Natural killer cell (primary cell): ENCODE measurements around the gene DMBT1. TPM values are rescaled to one million over a fixed set of nuclear protein-coding genes. Genes with fewer than 3 reads are reported as not detected.
A peak's percentile ranks its signal among the peaks of the same experiment; 100 is the strongest.

Experiments used
- ATAC-seq, 3 donors: fragments of 150-1000 bp in 2 of 3; fragments of 200-7000 bp in 1 of 3; cut with Tn5 transposase; 1 replicate in 1 of 3; 2 replicates in 2 of 3; pipeline ENCODE4 v1.10.0; 2021; ENCODE audit warnings: mild to moderate bottlenecking in 2 of 3, moderate library complexity in 2 of 3
- DNase-seq, 2 donors: peaks; one replicate each; pipeline versions ENCODE4 v3.0.0 to v3.0.0-alpha.2; 2013 to 2021; ENCODE audit warnings: mixed read lengths in 1 of 2
- H3K27ac ChIP-seq: one replicate; pipeline ENCODE4 v1.5.1; 2013; ENCODE audit warnings: mild to moderate bottlenecking, low read length
- H3K27me3 ChIP-seq: one replicate; pipeline ENCODE4 v1.6.1; 2013; ENCODE audit warnings: low read length; ENCODE audit not compliant: control insufficient read depth, insufficient read depth
- H3K36me3 ChIP-seq: one replicate; pipeline ENCODE4 v1.6.1; 2013; ENCODE audit warnings: low read length; ENCODE audit not compliant: control insufficient read depth, insufficient read depth
- H3K4me1 ChIP-seq: one replicate; pipeline ENCODE4 v1.6.1; 2013; ENCODE audit warnings: low read length; ENCODE audit not compliant: control insufficient read depth, insufficient read depth
- H3K4me3 ChIP-seq: one replicate; pipeline ENCODE4 v1.5.1; 2013; ENCODE audit warnings: low read length
- H3K9me3 ChIP-seq: one replicate; pipeline ENCODE4 v1.6.1; 2013; ENCODE audit warnings: low read length; ENCODE audit not compliant: control insufficient read depth, insufficient read depth
- H3K27ac Mint-ChIP-seq, 2 donors: one replicate each; pipeline ENCODE4 v1.8.0; 2022; ENCODE audit warnings: mild to moderate bottlenecking in 2 of 2, mixed read lengths in 2 of 2, moderate library complexity in 1 of 2
- H3K27me3 Mint-ChIP-seq, 2 donors: one replicate each; pipeline ENCODE4 v1.8.0; 2022; ENCODE audit warnings: low read depth in 2 of 2, mixed read lengths in 2 of 2
- H3K36me3 Mint-ChIP-seq: one replicate; pipeline ENCODE4 v1.8.0; 2022; ENCODE audit warnings: mixed read lengths
- H3K4me1 Mint-ChIP-seq, 2 donors: one replicate each; pipeline ENCODE4 v1.8.0; 2022; ENCODE audit warnings: mixed read lengths in 2 of 2
- H3K4me3 Mint-ChIP-seq: one replicate; pipeline ENCODE4 v1.8.0; 2022; ENCODE audit warnings: mild to moderate bottlenecking, moderate library complexity, mixed read lengths
- H3K9me3 Mint-ChIP-seq, 2 donors: one replicate each; pipeline ENCODE4 v1.8.0; 2022; ENCODE audit warnings: mixed read lengths in 2 of 2
- CTCF ChIP-seq: fragments of 200-600 bp; IDR thresholded peaks from one replicate; pipeline ENCODE4 v1.8.0; 2022; ENCODE audit warnings: antibody characterized with exemption
- whole genome bisulfite sequencing: methylation state at CpG from one replicate; pipeline ENCODE4 v1.1.7; 2013; ENCODE audit warnings: missing lambda C conversion rate; ENCODE audit not compliant: insufficient coverage; 5-methylcytosine and 5-hydroxymethylcytosine counted together
- intact Hi-C: fragments of 100-400 bp; cut with micrococcal nuclease; formaldehyde crosslinking; loops from one replicate; pipeline ENCODE4 v1.14.2; 2022
- total RNA-seq, 4 donors: library from RNA; stranded (reverse); fragments of 120-200 nt in 1 of 4; gene quantifications; one replicate each; pipeline versions ENCODE4 v1.2.3 to v1.2.4, GENCODE V29; 2013 to 2022

DMBT1 gene
- total RNA-seq, 3 donors from 2014 or later (not counting 1 experiment from before 2014, with no cell fraction given) = not detected

GRCh38 chr10:122566632-122567031 lies 6.1 kb downstream of the DMBT1 start:
- ATAC-seq (no peak), DNase-seq (no peak)
- no peaks in the 10 kb centered on the region for H3K36me3 ChIP-seq
- no peak overlapping the region for H3K27ac ChIP-seq
- H3K4me1 Mint-ChIP-seq = no peaks in the 10 kb centered on the region
- no peaks in the 10 kb centered on the region for H3K9me3 ChIP-seq
- peaks cover 17 to 30% of the 10 kb centered on the region in 2 donors for H3K27me3 Mint-ChIP-seq
- intact Hi-C loops = loop anchor here (5.0 kb wide), 1 partner anchor 129 kb away; no protein-coding TSS in a partner anchor
- H3K36me3 Mint-ChIP-seq = no peaks in the 10 kb centered on the region
- no peaks in the 10 kb centered on the region for H3K27me3 ChIP-seq
- no peak overlapping the region for H3K4me3 Mint-ChIP-seq
- H3K4me1 ChIP-seq = no peaks in the 10 kb centered on the region
- TF ChIP-seq CTCF = no peak
- 90% methylated on average over 1 of the region's 1 CpG for WGBS
- H3K9me3 Mint-ChIP-seq = no peaks in the 10 kb centered on the region
- H3K27ac Mint-ChIP-seq = no peak overlapping the region
- H3K4me3 ChIP-seq = no peak overlapping the region

GRCh38 chr10:122567056-122567660 lies 6.6 kb downstream of the DMBT1 start:
- H3K4me1 Mint-ChIP-seq = no peaks in the 10 kb centered on the region
- H3K27me3 ChIP-seq = no peaks in the 10 kb centered on the region
- ATAC-seq = peak in 1 of 3 donors; percentile 66
- peaks cover 12 to 25% of the 10 kb centered on the region in 2 donors for H3K27me3 Mint-ChIP-seq
- no peak overlapping the region for H3K27ac ChIP-seq
- WGBS = 47% methylated on average over 5 of the region's 5 CpGs
- DNase-seq = peak in 1 of 2 donors; percentile 58
- peak; percentile 27 for TF ChIP-seq CTCF
- intact Hi-C loops = loop anchor here (5.0 kb wide), 1 partner anchor 130 kb away; no protein-coding TSS in a partner anchor
- no peaks in the 10 kb centered on the region for H3K36me3 ChIP-seq
- no peaks in the 10 kb centered on the region for H3K36me3 Mint-ChIP-seq
- H3K4me1 ChIP-seq = no peaks in the 10 kb centered on the region
- no peaks in the 10 kb centered on the region for H3K9me3 ChIP-seq
- H3K4me3 ChIP-seq = no peak overlapping the region
- no peak overlapping the region for H3K4me3 Mint-ChIP-seq
- H3K27ac Mint-ChIP-seq = no peak overlapping the region
- no peaks in the 10 kb centered on the region for H3K9me3 Mint-ChIP-seq

- Histone ChIP-seq H3K9me3 (no peaks in the 10 kb centered on the region), H3K4me1 (no peaks in the 10 kb centered on the region), H3K27me3 (no peaks in the 10 kb centered on the region), H3K4me3 (no peak overlapping the region), H3K36me3 (no peaks in the 10 kb centered on the region), H3K27ac (no peak overlapping the region)
- WGBS = 88% methylated on average over 8 of the region's 8 CpGs
- H3K27me3 Mint-ChIP-seq = peaks cover 12 to 20% of the 10 kb centered on the region in 2 donors
- no peak for DNase-seq
- no peaks in the 10 kb centered on the region for H3K36me3 Mint-ChIP-seq
- intact Hi-C loops = loop anchor here (5.0 kb wide), 1 partner anchor 131 kb away; no protein-coding TSS in a partner anchor
- no peak for ATAC-seq
- H3K9me3 Mint-ChIP-seq = no peaks in the 10 kb centered on the region
- TF ChIP-seq CTCF = no peak
- H3K27ac Mint-ChIP-seq = no peak overlapping the region
- no peaks in the 10 kb centered on the region for H3K4me1 Mint-ChIP-seq
- H3K4me3 Mint-ChIP-seq = no peak overlapping the region
Observed at GRCh38 chr10:122568551-122568950, 8.0 kb downstream of the DMBT1 start.

GRCh38 chr10:122570920-122571319 lies 10.4 kb downstream of the DMBT1 start:
- peaks cover 9% of the 10 kb centered on the region in 2 donors for H3K27me3 Mint-ChIP-seq
- H3K27me3 ChIP-seq = no peaks in the 10 kb centered on the region
- ATAC-seq = no peak
- H3K4me1 Mint-ChIP-seq = no peaks in the 10 kb centered on the region
- WGBS = 78% methylated on average over 6 of the region's 6 CpGs
- H3K4me3 Mint-ChIP-seq = no peak overlapping the region
- H3K4me3 ChIP-seq = no peak overlapping the region
- DNase-seq = no peak
- H3K27ac Mint-ChIP-seq = no peak overlapping the region
- intact Hi-C loops = no loop called here
- H3K9me3 ChIP-seq = no peaks in the 10 kb centered on the region
- no peaks in the 10 kb centered on the region for H3K4me1 ChIP-seq
- no peaks in the 10 kb centered on the region for H3K9me3 Mint-ChIP-seq
- no peaks in the 10 kb centered on the region for H3K36me3 ChIP-seq
- H3K27ac ChIP-seq = no peak overlapping the region
- no peak for TF ChIP-seq CTCF
- no peaks in the 10 kb centered on the region for H3K36me3 Mint-ChIP-seq
